Neural cell (in vitro differentiated cells): Measurements from ENCODE around the gene CAMKMT. TPM values are rescaled to one million over a fixed set of nuclear protein-coding genes. Genes with fewer than 3 reads are reported as not detected.

Source experiments
- H2AFZ ChIP-seq: fragments of 200-600, 300-800 bp; sonication (generic), shearing (Covaris generic); 2 replicates; pipeline ENCODE4 v1.6.0; 2014; ENCODE audit warnings: low read depth, mild to moderate bottlenecking, antibody characterized with exemption, low read length, moderate library complexity
- H3F3A ChIP-seq: fragments of 200-600 bp; shearing (Covaris generic); 2 replicates; pipeline ENCODE4 v1.6.1; 2016; ENCODE audit warnings: mild to moderate bottlenecking, moderate library complexity, mixed read lengths, antibody characterized with exemption, low read length; ENCODE audit not compliant: insufficient read depth, poor library complexity, severe bottlenecking
- H3K27ac ChIP-seq: fragments of 200-600, 300-800 bp; sonication (generic), shearing (Covaris generic); 2 replicates; pipeline ENCODE4 v1.5.1; 2014; ENCODE audit warnings: mild to moderate bottlenecking, low read length, moderate library complexity
- H3K27me3 ChIP-seq: fragments of 300-800, 200-600 bp; sonication (generic), shearing (Covaris generic); 2 replicates; pipeline ENCODE4 v1.6.0; 2014; ENCODE audit warnings: mild to moderate bottlenecking, low read depth, low read length, moderate library complexity; ENCODE audit not compliant: insufficient read depth
- H3K36me3 ChIP-seq: fragments of 300-800, 200-600 bp; sonication (generic), shearing (Covaris generic); 2 replicates; pipeline ENCODE4 v1.5.1; 2014; ENCODE audit warnings: mild to moderate bottlenecking, antibody characterized with exemption, low read length, moderate library complexity; ENCODE audit not compliant: insufficient read depth
- H3K4me2 ChIP-seq: fragments of 300-800, 200-600 bp; sonication (generic), shearing (Covaris generic); 2 replicates; pipeline ENCODE4 v1.6.0; 2014; ENCODE audit warnings: mild to moderate bottlenecking, low read length
- H3K4me3 ChIP-seq: fragments of 300-800, 200-600 bp; sonication (generic), shearing (Covaris generic); 2 replicates; pipeline ENCODE4 v1.5.1; 2014; ENCODE audit warnings: mild to moderate bottlenecking, low read length, moderate library complexity
- H3K79me2 ChIP-seq: fragments of 200-600 bp; shearing (Covaris generic); replicated peaks from 2 replicates; pipeline ENCODE4 v1.6.0; 2014; ENCODE audit warnings: mild to moderate bottlenecking, low read length, moderate library complexity; ENCODE audit not compliant: insufficient read depth
- H3K9ac ChIP-seq: fragments of 300-800, 200-600 bp; sonication (generic), shearing (Covaris generic); 2 replicates; pipeline ENCODE4 v1.6.1; 2016; ENCODE audit warnings: mild to moderate bottlenecking, low read length, mixed read lengths
- H3K9me2 ChIP-seq: fragments of 200-600 bp; shearing (Covaris generic); 2 replicates; pipeline ENCODE4 v1.6.1; 2016; ENCODE audit warnings: mild to moderate bottlenecking, low read length, mixed read lengths; ENCODE audit not compliant: insufficient read depth
- H3K9me3 ChIP-seq: fragments of 200-600, 300-800 bp; sonication (generic), shearing (Covaris generic); 2 replicates; pipeline ENCODE4 v1.6.1; 2016; ENCODE audit warnings: mild to moderate bottlenecking, mixed run types, low read length, moderate library complexity, mixed read lengths
- H4K20me1 ChIP-seq: fragments of 200-600 bp; shearing (Covaris generic); 2 replicates; pipeline ENCODE4 v1.6.1; 2016; ENCODE audit warnings: mild to moderate bottlenecking, mixed run types; ENCODE audit not compliant: insufficient read depth
- EP300 ChIP-seq: fragments of 450-650 bp; conservative IDR thresholded peaks from 2 replicates; pipeline ENCODE4 v1.6.1; 2014; ENCODE audit warnings: antibody characterized with exemption, mild to moderate bottlenecking, moderate library complexity; ENCODE audit not compliant: poor library complexity, severe bottlenecking
- EZH2 ChIP-seq: fragments of 200-600, 300-800 bp; shearing (Covaris generic), sonication (generic); IDR thresholded peaks from 2 replicates; pipeline ENCODE4 v1.6.1; 2014; ENCODE audit warnings: antibody characterized with exemption, low read length, borderline replicate concordance, mild to moderate bottlenecking; ENCODE audit not compliant: insufficient read depth, poor library complexity, severe bottlenecking
- MXI1 ChIP-seq: fragments of 450-650 bp; conservative IDR thresholded peaks from 2 replicates; pipeline ENCODE4 v1.6.1; 2014; ENCODE audit warnings: antibody characterized with exemption, mild to moderate bottlenecking; ENCODE audit not compliant: poor library complexity, severe bottlenecking
- POLR2AphosphoS5 ChIP-seq: IDR thresholded peaks from 2 replicates; pipeline ENCODE4 v1.6.1; 2012
- RAD21 ChIP-seq: fragments of 450-650 bp; conservative IDR thresholded peaks from 2 replicates; pipeline ENCODE4 v1.6.1; 2014; ENCODE audit warnings: antibody characterized with exemption, mild to moderate bottlenecking, moderate library complexity
- SMC3 ChIP-seq: fragments of 450-650 bp; conservative IDR thresholded peaks from 2 replicates; pipeline ENCODE4 v1.6.1; 2014; ENCODE audit warnings: antibody characterized with exemption, mild to moderate bottlenecking, moderate library complexity; ENCODE audit not compliant: poor library complexity
- TAF1 ChIP-seq: IDR thresholded peaks from 2 replicates; pipeline ENCODE4 v1.6.1; 2012; ENCODE audit warnings: low read depth
- polyA plus RNA-seq: library from polyadenylated mRNA; depleted of rRNA; stranded (reverse); fragments of >200 nt; gene quantifications from 2 replicates; pipeline ENCODE4 v1.2.3, GENCODE V29; 2014
- TF ChIP-seq, protein P1 (sequence below): IDR thresholded peaks from 2 replicates; pipeline ENCODE4 v1.6.1; 2012; ENCODE audit warnings: borderline replicate concordance
- TF ChIP-seq, protein P2 (sequence below): fragments of 450-650 bp; IDR thresholded peaks from 2 replicates; pipeline ENCODE4 v1.5.1; 2014; ENCODE audit warnings: antibody characterized with exemption, mild to moderate bottlenecking, moderate library complexity; ENCODE audit not compliant: poor library complexity, severe bottlenecking

Gene CAMKMT
- polyA plus RNA-seq, 1 donor from 2014 or later = 5.1 TPM

DNA sequence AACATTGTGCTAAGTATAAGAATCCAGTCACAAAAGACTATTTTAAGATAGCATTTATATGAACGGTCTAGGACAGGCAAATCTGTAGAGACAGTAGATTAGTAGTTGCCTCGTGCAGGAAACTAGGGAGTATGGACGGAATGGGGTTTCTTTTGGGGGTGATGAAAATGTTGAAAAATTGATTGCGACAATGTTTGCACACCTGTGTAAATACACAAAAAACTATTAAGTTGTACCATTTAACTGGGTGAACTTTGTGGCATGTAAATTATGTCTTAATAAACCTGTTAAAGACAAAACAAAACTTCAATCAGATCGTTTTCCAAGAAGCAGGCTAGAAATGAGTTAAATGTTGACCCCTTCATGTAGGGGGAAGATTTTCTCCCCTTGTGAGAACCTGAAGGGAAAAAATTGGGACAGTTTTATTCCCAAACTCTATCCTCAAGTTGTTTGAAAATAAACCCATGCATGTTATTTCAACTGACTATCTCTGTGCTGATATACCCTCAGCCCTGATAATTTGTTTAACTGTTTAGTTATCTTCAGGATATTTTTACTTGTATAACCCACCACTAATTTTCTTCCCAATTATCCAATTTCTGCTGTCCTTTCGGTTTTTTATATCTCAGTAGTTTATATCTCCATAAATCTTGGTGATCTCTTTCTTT is 87.2 kb downstream of the CAMKMT start:
- Histone ChIP-seq H3K9me3 (no peaks in the 10 kb centered on the region), H3K9me2 (no peaks in the 10 kb centered on the region), H2AFZ (no peak overlapping the region), H3F3A (no peaks in the 10 kb centered on the region), H3K4me2 (no peak overlapping the region), H3K9ac (no peak overlapping the region), H3K36me3 (no peaks in the 10 kb centered on the region), H4K20me1 (no peaks in the 10 kb centered on the region), H3K79me2 (no peaks in the 10 kb centered on the region), H3K27me3 (peaks cover 11% of the 10 kb centered on the region), H3K4me3 (no peak overlapping the region), H3K27ac (no peak overlapping the region)
- TF ChIP-seq TAF1 = no peak
- TF ChIP-seq RAD21 = no peak
- no peak for TF ChIP-seq MXI1
- TF ChIP-seq, protein P1, sequence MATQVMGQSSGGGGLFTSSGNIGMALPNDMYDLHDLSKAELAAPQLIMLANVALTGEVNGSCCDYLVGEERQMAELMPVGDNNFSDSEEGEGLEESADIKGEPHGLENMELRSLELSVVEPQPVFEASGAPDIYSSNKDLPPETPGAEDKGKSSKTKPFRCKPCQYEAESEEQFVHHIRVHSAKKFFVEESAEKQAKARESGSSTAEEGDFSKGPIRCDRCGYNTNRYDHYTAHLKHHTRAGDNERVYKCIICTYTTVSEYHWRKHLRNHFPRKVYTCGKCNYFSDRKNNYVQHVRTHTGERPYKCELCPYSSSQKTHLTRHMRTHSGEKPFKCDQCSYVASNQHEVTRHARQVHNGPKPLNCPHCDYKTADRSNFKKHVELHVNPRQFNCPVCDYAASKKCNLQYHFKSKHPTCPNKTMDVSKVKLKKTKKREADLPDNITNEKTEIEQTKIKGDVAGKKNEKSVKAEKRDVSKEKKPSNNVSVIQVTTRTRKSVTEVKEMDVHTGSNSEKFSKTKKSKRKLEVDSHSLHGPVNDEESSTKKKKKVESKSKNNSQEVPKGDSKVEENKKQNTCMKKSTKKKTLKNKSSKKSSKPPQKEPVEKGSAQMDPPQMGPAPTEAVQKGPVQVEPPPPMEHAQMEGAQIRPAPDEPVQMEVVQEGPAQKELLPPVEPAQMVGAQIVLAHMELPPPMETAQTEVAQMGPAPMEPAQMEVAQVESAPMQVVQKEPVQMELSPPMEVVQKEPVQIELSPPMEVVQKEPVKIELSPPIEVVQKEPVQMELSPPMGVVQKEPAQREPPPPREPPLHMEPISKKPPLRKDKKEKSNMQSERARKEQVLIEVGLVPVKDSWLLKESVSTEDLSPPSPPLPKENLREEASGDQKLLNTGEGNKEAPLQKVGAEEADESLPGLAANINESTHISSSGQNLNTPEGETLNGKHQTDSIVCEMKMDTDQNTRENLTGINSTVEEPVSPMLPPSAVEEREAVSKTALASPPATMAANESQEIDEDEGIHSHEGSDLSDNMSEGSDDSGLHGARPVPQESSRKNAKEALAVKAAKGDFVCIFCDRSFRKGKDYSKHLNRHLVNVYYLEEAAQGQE = no peak

- H3K79me2 ChIP-seq = no peaks in the 10 kb centered on the region
- no peak overlapping the region for H3K27ac ChIP-seq
- no peak overlapping the region for H3K9ac ChIP-seq
- peaks cover 20% of the 10 kb centered on the region for H3K27me3 ChIP-seq
- H3F3A ChIP-seq = no peaks in the 10 kb centered on the region
- H3K4me3 ChIP-seq = no peak overlapping the region
- no peaks in the 10 kb centered on the region for H3K9me2 ChIP-seq
- H2AFZ ChIP-seq = no peak overlapping the region
- H3K4me2 ChIP-seq = no peak overlapping the region
- no peaks in the 10 kb centered on the region for H3K9me3 ChIP-seq
- H4K20me1 ChIP-seq = no peaks in the 10 kb centered on the region
- TF ChIP-seq POLR2AphosphoS5 (peak; percentile 29), EP300 (no peak)
- H3K36me3 ChIP-seq = no peaks in the 10 kb centered on the region
Measured at GRCh38 chr2:44450082-44450481, 88.3 kb downstream of the CAMKMT start.

DNA sequence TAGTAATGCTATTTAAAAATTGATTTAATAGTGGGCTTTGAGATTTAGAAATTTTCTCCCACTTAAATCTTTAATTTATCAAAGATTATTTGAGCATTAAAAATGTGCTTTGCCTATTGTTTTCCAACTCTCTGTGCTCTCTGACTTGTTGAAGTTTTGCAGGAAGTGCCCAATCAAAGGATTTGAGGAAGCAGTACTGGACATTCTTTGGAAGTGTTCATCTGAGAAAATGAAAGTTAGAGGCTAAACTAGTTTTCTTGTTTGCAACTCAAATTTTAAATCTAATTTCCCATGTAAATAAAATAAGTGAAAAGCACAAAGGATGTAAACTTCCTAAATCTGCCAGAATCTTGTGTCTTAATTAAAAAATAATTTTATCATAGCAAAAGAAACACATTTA is 89.1 kb downstream of the CAMKMT start:
- Histone ChIP-seq H3K9ac (no peak overlapping the region), H4K20me1 (no peaks in the 10 kb centered on the region), H3K9me2 (no peaks in the 10 kb centered on the region), H3F3A (no peaks in the 10 kb centered on the region), H3K4me3 (no peak overlapping the region), H3K36me3 (no peaks in the 10 kb centered on the region), H2AFZ (no peak overlapping the region), H3K27ac (no peak overlapping the region), H3K4me2 (no peak overlapping the region), H3K9me3 (no peaks in the 10 kb centered on the region), H3K27me3 (peaks cover 20% of the 10 kb centered on the region), H3K79me2 (no peaks in the 10 kb centered on the region)
- TF ChIP-seq SMC3 (no peak), RAD21 (no peak), EP300 (no peak), MXI1 (no peak), EZH2 (no peak), POLR2AphosphoS5 (no peak), TAF1 (no peak)
- TF ChIP-seq, protein P2, sequence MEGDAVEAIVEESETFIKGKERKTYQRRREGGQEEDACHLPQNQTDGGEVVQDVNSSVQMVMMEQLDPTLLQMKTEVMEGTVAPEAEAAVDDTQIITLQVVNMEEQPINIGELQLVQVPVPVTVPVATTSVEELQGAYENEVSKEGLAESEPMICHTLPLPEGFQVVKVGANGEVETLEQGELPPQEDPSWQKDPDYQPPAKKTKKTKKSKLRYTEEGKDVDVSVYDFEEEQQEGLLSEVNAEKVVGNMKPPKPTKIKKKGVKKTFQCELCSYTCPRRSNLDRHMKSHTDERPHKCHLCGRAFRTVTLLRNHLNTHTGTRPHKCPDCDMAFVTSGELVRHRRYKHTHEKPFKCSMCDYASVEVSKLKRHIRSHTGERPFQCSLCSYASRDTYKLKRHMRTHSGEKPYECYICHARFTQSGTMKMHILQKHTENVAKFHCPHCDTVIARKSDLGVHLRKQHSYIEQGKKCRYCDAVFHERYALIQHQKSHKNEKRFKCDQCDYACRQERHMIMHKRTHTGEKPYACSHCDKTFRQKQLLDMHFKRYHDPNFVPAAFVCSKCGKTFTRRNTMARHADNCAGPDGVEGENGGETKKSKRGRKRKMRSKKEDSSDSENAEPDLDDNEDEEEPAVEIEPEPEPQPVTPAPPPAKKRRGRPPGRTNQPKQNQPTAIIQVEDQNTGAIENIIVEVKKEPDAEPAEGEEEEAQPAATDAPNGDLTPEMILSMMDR = no peak
- TF ChIP-seq, protein P1 = no peak
